IMR-90 (cell line): Measurements from ENCODE around the gene LUZP1. TPM values are rescaled to one million over a fixed set of nuclear protein-coding genes. Genes with fewer than 3 reads are reported as not detected.

ENCODE experiments used
- ATAC-seq: fragments of 200-7000 bp; cut with Tn5 transposase; 2 replicates; pipeline ENCODE4 v1.9.1; 2020; ENCODE audit warnings: low read depth, mild to moderate bottlenecking, moderate library complexity
- BruUV-seq: library from RNA; stranded (reverse); fragments of 400-500 nt; replicated peaks from 2 replicates; lab custom pipeline; 2021; lab: Mats Ljungman, UMichigan
- CTCF ChIA-PET: fragments of 300-600 bp; formaldehyde crosslinking; extraction: SDS; loops from one replicate; lab custom pipeline; 2021; ENCODE audit warnings: antibody characterized with exemption; lab: Yijun Ruan, JAX
- POLR2A ChIA-PET: fragments of 300-600 bp; sonication (Branson Sonifier 250); formaldehyde crosslinking; loops from one replicate; lab custom pipeline; 2022; ENCODE audit warnings: antibody characterized with exemption; ENCODE audit not compliant: unreplicated experiment; lab: Charles Lee
- DNase-seq: peaks from one replicate; pipeline ENCODE4 v3.0.0; 2013
- H2AFZ ChIP-seq: replicated peaks from 2 replicates; pipeline ENCODE3; 2013; ENCODE audit warnings: low read length, mild to moderate bottlenecking; ENCODE audit not compliant: poor library complexity
- H2AK5ac ChIP-seq: 2 replicates; pipeline ENCODE4 v1.6.1; 2013; ENCODE audit warnings: low read depth, low read length, inconsistent platforms
- H2AK9ac ChIP-seq: replicated peaks from 2 replicates; pipeline ENCODE3; 2013; ENCODE audit warnings: mild to moderate bottlenecking, low read depth, low read length, moderate library complexity; ENCODE audit not compliant: poor library complexity
- H2BK120ac ChIP-seq: 2 replicates; pipeline ENCODE4 v1.6.1; 2013; ENCODE audit warnings: low read depth, low read length, inconsistent platforms
- H2BK15ac ChIP-seq: 3 replicates; pipeline ENCODE4 v1.6.1; 2013; ENCODE audit warnings: low read depth, low read length, inconsistent platforms
- H2BK20ac ChIP-seq: 2 replicates; pipeline ENCODE4 v1.6.1; 2013; ENCODE audit warnings: low read depth, mild to moderate bottlenecking, inconsistent platforms, low read length, moderate library complexity
- H2BK5ac ChIP-seq: 2 replicates; pipeline ENCODE4 v1.6.1; 2013; ENCODE audit warnings: mild to moderate bottlenecking, low read depth, low read length, inconsistent platforms; ENCODE audit not compliant: poor library complexity, severe bottlenecking
- H3K14ac ChIP-seq: replicated peaks from 2 replicates; pipeline ENCODE4 v1.6.1; 2013; ENCODE audit warnings: low read depth, low read length, inconsistent platforms
- H3K18ac ChIP-seq: 2 replicates; pipeline ENCODE4 v1.6.1; 2013; ENCODE audit warnings: low read depth, low read length, control low read depth
- H3K23ac ChIP-seq: 2 replicates; pipeline ENCODE4 v1.6.1; 2013; ENCODE audit warnings: low read depth, low read length, inconsistent platforms
- H3K27ac ChIP-seq: 2 replicates; pipeline ENCODE4 v1.5.1; 2013; ENCODE audit warnings: mild to moderate bottlenecking, control low read depth, low read length; ENCODE audit not compliant: insufficient read depth
- H3K27me3 ChIP-seq: 2 replicates; pipeline ENCODE4 v1.6.1; 2013; ENCODE audit warnings: low read length; ENCODE audit not compliant: control insufficient read depth, insufficient read depth
- H3K36me3 ChIP-seq: 2 replicates; pipeline ENCODE4 v1.6.1; 2013; ENCODE audit warnings: low read length, mixed read lengths; ENCODE audit not compliant: control insufficient read depth, insufficient read depth
- H3K4ac ChIP-seq: 2 replicates; pipeline ENCODE4 v1.6.1; 2013; ENCODE audit warnings: low read depth, low read length, inconsistent platforms
- H3K4me1 ChIP-seq: 2 replicates; pipeline ENCODE4 v1.6.1; 2013; ENCODE audit warnings: low read length, mixed read lengths; ENCODE audit not compliant: control insufficient read depth, insufficient read depth
- H3K4me2 ChIP-seq: 2 replicates; pipeline ENCODE4 v1.6.1; 2013; ENCODE audit warnings: low read depth, mild to moderate bottlenecking, control low read depth, low read length, moderate library complexity
- H3K4me3 ChIP-seq: 2 replicates; pipeline ENCODE4 v1.5.1; 2013; ENCODE audit warnings: low read depth, mild to moderate bottlenecking, control low read depth, low read length, moderate library complexity; ENCODE audit not compliant: insufficient read depth
- H3K56ac ChIP-seq: 2 replicates; pipeline ENCODE4 v1.6.1; 2013; ENCODE audit warnings: low read length, inconsistent platforms; ENCODE audit not compliant: insufficient read depth; ENCODE audit errors: extremely low read depth
- H3K79me1 ChIP-seq, 2 experiments: 2 replicates each; pipeline ENCODE4 v1.6.1; 2013; ENCODE audit warnings: low read length in 2 of 2, inconsistent platforms in 1 of 2, low read depth in 1 of 2
- H3K9ac ChIP-seq: 2 replicates; pipeline ENCODE4 v1.6.1; 2013; ENCODE audit warnings: low read depth, low read length, control low read depth
- H3K9me1 ChIP-seq: 2 replicates; pipeline ENCODE4 v1.6.1; 2013; ENCODE audit warnings: low read length, inconsistent platforms; ENCODE audit not compliant: insufficient read depth
- H3K9me3 ChIP-seq: 2 replicates; pipeline ENCODE4 v1.6.1; 2013; ENCODE audit warnings: low read length; ENCODE audit not compliant: control insufficient read depth, insufficient read depth
- H4K20me1 ChIP-seq: 2 replicates; pipeline ENCODE4 v1.6.1; 2013; ENCODE audit warnings: low read length, inconsistent platforms; ENCODE audit not compliant: insufficient read depth
- H4K5ac ChIP-seq: 2 replicates; pipeline ENCODE4 v1.6.1; 2013; ENCODE audit warnings: mild to moderate bottlenecking, low read depth, low read length, control low read depth
- H4K8ac ChIP-seq, 2 experiments: 2 replicates each; pipeline ENCODE4 v1.6.1; 2013; ENCODE audit warnings: low read depth in 2 of 2, low read length in 2 of 2, control low read depth in 1 of 2, inconsistent platforms in 1 of 2
- H4K91ac ChIP-seq: 2 replicates; pipeline ENCODE4 v1.6.1; 2013; ENCODE audit warnings: low read depth, low read length, inconsistent platforms; ENCODE audit not compliant: insufficient read depth
- BHLHE40 ChIP-seq: fragments of 150-350 bp; IDR thresholded peaks from 2 replicates; pipeline ENCODE4 v1.6.1; 2016; ENCODE audit warnings: mild to moderate bottlenecking, low read depth, low read length
- FOS ChIP-seq: fragments of 150-350 bp; IDR thresholded peaks from 2 replicates; pipeline ENCODE4 v1.6.1; 2016; ENCODE audit warnings: low read depth, low read length
- MAFK ChIP-seq: IDR thresholded peaks from 2 replicates; pipeline ENCODE4 v1.6.1; 2012; ENCODE audit warnings: low read depth, low read length, improper control_type of control experiment
- MAZ ChIP-seq: IDR thresholded peaks from 2 replicates; pipeline ENCODE4 v1.6.1; 2012; ENCODE audit warnings: low read depth, mild to moderate bottlenecking, low read length, improper control_type of control experiment, moderate library complexity, borderline replicate concordance
- MXI1 ChIP-seq: IDR thresholded peaks from 2 replicates; pipeline ENCODE4 v1.6.1; 2012; ENCODE audit warnings: low read depth, mild to moderate bottlenecking, low read length, moderate library complexity, borderline replicate concordance
- NFE2L2 ChIP-seq: fragments of 150-350 bp; IDR thresholded peaks from 2 replicates; pipeline ENCODE4 v1.6.1; 2016; ENCODE audit warnings: low read depth, mild to moderate bottlenecking, low read length
- RAD21 ChIP-seq: IDR thresholded peaks from 2 replicates; pipeline ENCODE4 v1.6.1; 2012; ENCODE audit warnings: low read length, improper control_type of control experiment
- RFX5 ChIP-seq: IDR thresholded peaks from 2 replicates; pipeline ENCODE4 v1.8.0; 2012; ENCODE audit warnings: low read depth, mild to moderate bottlenecking, low read length, moderate library complexity
- SMC3 ChIP-seq: fragments of 150-350 bp; IDR thresholded peaks from 2 replicates; pipeline ENCODE4 v1.6.1; 2016; ENCODE audit warnings: low read depth, mild to moderate bottlenecking, antibody characterized with exemption, low read length, moderate library complexity
- WGBS, 2 experiments: methylation state at CpG; one replicate each; pipeline versions ENCODE4 v1.1.5 to v1.1.7; 2013; ENCODE audit warnings: missing lambda C conversion rate in 2 of 2; ENCODE audit not compliant: insufficient read length in 1 of 2; ENCODE audit errors: extremely low coverage in 2 of 2; 5-methylcytosine and 5-hydroxymethylcytosine counted together
- dilution Hi-C: fragments of 300-500 bp; cut with HindIII; formaldehyde crosslinking; loops from one replicate; pipeline ENCODE4 v1.14.3; 2018; ENCODE audit warnings: low sequenced_read_pairs; ENCODE audit not compliant: unreplicated experiment
- in situ Hi-C: fragments of 300-500 bp; cut with MboI; formaldehyde crosslinking; loops from 3 replicates; pipeline ENCODE4 v1.14.3; 2019; ENCODE audit warnings: low sequenced_read_pairs, inconsistent platforms, mixed read lengths
- intact Hi-C: fragments of 100-400 bp; cut with micrococcal nuclease; formaldehyde crosslinking; loops from 2 replicates; pipeline ENCODE4 v1.10.0; 2022
- polyA plus RNA-seq, 3 experiments: library from polyadenylated mRNA; depleted of rRNA; stranded (reverse); fragments of >200 nt; gene quantifications; 2 replicates each; pipeline ENCODE4 v1.2.3, GENCODE V29; 2012; ENCODE audit warnings: low replicate concordance in 1 of 3
- total RNA-seq: library from RNA; depleted of rRNA; stranded (reverse); fragments of >200 nt; gene quantifications from 2 replicates; pipeline ENCODE4 v1.2.3, GENCODE V29; 2012
- TF ChIP-seq, protein P1 (sequence below): conservative IDR thresholded peaks from 2 replicates; pipeline ENCODE4 v1.5.1; 2012; ENCODE audit warnings: mild to moderate bottlenecking, low read depth, low read length, improper control_type of control experiment
- TF ChIP-seq, protein P2 (sequence below): fragments of 150-350 bp; IDR thresholded peaks from 2 replicates; pipeline ENCODE4 v1.6.1; 2016; ENCODE audit warnings: low read depth, mild to moderate bottlenecking, low read length, moderate library complexity, borderline replicate concordance

Gene LUZP1
- total and polyA plus RNA-seq, 2 of the 4 experiments (the other 2 are of a cell fraction) = 13.1 to 31.7 TPM

DNA sequence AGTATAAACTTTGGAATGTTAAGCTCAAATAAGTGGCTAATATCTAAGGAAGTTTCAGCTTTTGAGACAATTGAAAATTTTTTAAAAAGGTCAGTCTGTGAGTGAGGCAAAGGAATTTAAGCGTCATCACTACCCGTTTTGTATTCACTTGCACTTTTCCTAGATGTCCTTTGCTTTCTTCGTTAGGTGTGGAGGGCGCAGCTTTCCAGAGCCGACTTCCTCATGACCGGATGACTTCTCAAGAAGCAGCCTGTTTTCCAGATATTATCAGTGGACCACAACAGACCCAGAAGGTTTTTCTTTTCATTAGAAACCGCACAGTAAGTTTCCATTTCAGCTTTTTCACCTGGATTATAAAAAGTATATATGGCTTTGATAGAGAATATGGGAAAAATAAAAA lies 118.5 kb downstream of the LUZP1 start:
- Histone ChIP-seq H2BK120ac (no peak overlapping the region), H3K14ac (no peak overlapping the region), H3K4me1 (0 out of 2 replicates have a peak, but pooled peaks cover 3% of the 10 kb centered on the region), H3K36me3 (peaks cover 15% of the 10 kb centered on the region), H3K27me3 (no peaks in the 10 kb centered on the region), H3K79me1 (peaks cover 23 to 44% of the 10 kb centered on the region in 2 experiments), H2BK15ac (no peak overlapping the region), H3K9ac (no peak overlapping the region), H2BK5ac (no peak overlapping the region), H3K23ac (no peak overlapping the region), H3K4ac (no peak overlapping the region), H4K8ac (no peak overlapping the region), H3K18ac (no peak overlapping the region), H3K4me2 (no peak overlapping the region), H3K56ac (no peak overlapping the region), H2AK5ac (no peak overlapping the region), H3K4me3 (no peak overlapping the region), H4K5ac (no peak overlapping the region), H3K9me3 (no peaks in the 10 kb centered on the region), H2AK9ac (no peak overlapping the region), H3K9me1 (peaks cover 8% of the 10 kb centered on the region; the same call in 1 of the 2 replicates), H2AFZ (no peak overlapping the region), H4K20me1 (no peaks in the 10 kb centered on the region; the same call in 1 of the 2 replicates), H2BK20ac (no peak overlapping the region), H3K27ac (no peak overlapping the region), H4K91ac (no peak overlapping the region)
- TF ChIP-seq NFE2L2 = no peak
- TF ChIP-seq MAZ = no peak
- no peak for TF ChIP-seq SMC3
- no peak for TF ChIP-seq RFX5
- TF ChIP-seq, protein P1, sequence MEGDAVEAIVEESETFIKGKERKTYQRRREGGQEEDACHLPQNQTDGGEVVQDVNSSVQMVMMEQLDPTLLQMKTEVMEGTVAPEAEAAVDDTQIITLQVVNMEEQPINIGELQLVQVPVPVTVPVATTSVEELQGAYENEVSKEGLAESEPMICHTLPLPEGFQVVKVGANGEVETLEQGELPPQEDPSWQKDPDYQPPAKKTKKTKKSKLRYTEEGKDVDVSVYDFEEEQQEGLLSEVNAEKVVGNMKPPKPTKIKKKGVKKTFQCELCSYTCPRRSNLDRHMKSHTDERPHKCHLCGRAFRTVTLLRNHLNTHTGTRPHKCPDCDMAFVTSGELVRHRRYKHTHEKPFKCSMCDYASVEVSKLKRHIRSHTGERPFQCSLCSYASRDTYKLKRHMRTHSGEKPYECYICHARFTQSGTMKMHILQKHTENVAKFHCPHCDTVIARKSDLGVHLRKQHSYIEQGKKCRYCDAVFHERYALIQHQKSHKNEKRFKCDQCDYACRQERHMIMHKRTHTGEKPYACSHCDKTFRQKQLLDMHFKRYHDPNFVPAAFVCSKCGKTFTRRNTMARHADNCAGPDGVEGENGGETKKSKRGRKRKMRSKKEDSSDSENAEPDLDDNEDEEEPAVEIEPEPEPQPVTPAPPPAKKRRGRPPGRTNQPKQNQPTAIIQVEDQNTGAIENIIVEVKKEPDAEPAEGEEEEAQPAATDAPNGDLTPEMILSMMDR = no peak
- TF ChIP-seq RAD21 = no peak
- no peak for TF ChIP-seq MAFK
- TF ChIP-seq MXI1 = no peak
- TF ChIP-seq, protein P2, sequence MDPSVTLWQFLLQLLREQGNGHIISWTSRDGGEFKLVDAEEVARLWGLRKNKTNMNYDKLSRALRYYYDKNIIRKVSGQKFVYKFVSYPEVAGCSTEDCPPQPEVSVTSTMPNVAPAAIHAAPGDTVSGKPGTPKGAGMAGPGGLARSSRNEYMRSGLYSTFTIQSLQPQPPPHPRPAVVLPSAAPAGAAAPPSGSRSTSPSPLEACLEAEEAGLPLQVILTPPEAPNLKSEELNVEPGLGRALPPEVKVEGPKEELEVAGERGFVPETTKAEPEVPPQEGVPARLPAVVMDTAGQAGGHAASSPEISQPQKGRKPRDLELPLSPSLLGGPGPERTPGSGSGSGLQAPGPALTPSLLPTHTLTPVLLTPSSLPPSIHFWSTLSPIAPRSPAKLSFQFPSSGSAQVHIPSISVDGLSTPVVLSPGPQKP = no peak
- TF ChIP-seq BHLHE40 = no peak
- no peak for TF ChIP-seq FOS
- in situ Hi-C loops (no loop called here), dilution Hi-C loops (no loop called here), intact Hi-C loops (no loop called here)
- POLR2A ChIA-PET = no interaction called here
- CTCF ChIA-PET = no interaction called here
- no TSS peak for BruUV-seq
- WGBS, 2 experiments = no CpG with 5 or more reads among the region's 7 CpGs
- no peak for DNase-seq
- no peak for ATAC-seq
